ENCODE data around the gene FOLR3.
"Not testable (repeated sequence)": the region's sequence is repeated elsewhere in the genome, so short reads cannot be mapped to it uniquely, and the experiment has no call there.

FOLR3 gene

DNA sequence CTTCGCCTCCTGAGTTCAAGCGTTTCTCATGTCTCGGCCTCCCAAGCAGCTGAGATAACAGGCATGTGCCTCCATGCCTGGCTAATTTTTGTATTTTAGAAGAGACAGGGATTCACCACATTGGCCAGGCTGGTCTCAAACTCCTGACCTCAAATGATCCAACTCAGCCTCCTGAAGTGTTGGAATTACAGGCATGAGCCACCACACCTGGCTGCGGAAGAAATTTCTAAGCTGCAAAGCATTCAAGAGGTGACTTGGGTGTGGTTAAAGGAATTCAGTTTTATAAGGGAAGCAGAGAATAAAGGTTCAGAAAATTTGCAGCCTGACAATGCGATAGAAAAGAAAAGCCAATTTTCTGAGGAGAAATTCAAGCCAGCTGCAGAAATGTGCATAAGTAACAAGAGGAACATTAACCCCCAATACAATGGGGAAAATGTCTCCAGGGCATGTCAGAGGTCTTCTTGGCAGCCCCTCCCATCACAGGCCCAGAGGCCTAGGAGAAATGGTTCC is 33.6 kb downstream of the FOLR3 start:
- DNase-seq: not testable (repeated sequence)

DNA sequence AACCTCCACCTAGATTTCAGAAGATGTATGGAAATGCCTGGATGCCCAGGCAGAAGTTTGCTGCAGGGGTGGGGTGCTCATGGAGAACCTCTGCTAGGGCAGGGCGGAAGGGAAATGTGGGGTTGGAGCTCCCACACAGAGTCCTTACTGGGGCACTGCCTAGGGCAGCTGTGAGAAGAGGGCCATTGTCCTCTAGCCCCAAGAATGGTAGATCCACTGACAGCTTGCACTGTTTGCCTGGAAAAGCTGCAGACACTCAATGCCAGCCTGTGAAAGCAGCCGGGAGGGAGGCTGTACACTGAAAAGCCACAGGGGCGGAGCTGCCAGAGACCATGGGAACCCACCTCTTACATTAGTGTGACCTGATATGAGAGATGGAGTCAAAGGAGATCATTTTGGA is 34.2 kb downstream of the FOLR3 start:
- not testable (repeated sequence) for DNase-seq

DNA sequence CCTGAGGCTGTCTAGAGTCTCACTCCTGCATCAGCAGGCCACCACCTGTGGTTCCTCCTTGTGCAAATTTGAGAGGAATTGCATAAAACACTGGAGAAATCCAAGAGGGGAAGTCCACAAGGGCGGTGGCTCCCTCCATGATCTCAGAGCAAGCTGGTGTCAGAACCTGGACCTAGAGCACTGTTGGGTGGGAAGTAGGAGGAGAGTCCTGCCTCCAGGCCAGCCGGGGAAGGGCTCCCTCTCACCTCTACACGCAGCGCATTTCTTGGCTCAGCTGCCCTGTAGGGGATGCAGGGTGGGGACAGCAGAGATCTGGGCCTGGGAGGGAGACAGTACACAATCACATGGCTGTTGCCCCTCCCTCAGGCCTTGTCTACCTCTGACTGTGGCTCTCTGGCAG is 36.5 kb downstream of the FOLR3 start:
- DNase-seq: peak; percentile 14

DNA sequence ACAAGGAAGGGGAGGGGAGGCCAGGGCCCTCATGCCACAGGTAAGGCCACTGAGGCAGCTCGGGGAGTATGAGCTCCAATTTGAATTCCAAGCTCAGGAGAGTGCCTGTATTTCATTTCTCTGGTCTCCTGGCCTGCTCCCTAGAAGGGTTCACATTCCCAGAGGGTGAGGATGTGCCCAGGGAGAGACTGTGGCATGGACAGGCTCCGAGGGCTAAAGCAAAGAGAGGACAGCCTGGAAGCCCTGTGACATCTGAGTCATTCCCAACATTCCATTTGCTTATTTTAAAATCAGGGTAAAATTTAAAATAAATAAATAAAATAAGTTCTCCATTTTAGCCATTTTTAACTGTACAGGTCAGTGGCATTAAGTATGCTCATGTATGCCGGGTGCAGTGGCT is 37.8 kb downstream of the FOLR3 start:
- DNase-seq: no peak

DNA sequence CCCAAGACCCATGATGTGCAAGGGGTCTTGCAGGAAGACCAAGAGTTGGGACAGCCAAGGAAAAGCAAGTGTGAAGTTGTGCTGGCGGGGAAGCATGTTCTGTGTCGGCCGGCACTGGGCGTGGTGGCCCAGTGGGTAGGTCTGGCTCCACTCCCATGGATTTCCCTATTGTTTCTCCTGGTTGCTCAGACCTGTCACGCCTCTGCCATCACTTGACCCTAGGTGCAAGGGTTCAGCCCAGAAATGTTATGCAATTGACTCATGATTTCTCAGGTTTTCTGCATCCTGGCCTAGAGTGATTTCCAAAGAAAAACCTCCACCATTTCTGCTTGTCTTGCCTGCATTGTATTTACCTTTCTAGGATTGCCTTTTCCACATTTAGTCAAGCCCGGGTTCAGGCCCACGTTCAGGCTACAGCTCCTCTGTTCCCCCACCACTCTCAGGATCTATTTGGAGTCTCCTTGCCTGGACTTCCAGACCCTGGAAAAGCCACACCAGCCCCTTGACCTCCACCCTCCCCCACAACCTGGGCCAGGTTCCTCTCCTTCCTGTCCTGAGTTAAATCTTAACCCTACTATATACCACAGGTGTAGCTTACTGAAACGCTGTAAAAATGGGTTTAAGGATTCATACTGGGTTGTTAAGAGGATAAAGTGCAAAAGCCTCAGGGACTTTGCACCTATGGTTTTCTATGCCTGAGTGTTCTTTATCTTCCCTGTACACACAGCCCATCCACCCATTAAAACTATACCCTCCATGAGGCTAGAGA is 39.0 kb downstream of the FOLR3 start:
- no peak for DNase-seq

DNA sequence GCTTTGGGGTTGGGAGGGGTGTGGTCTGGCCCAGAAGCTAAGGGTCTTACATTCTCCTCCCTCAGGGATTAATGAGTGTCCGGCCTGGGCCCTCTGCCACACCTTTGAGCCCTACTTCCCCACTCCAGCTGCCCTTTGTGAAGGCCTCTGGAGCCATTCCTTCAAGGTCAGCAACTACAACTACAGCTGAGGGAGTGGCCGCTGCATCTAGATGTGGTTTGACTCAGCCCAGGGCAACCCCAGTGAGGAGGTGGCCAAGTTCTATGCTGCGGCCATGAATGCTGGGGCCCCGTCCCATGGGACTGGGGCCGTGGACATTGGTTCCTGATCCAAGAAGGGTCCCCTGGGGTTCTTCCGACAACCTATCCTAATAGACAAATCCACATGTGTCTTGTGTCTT is 42.1 kb downstream of the FOLR3 start:
- DNase-seq: no peak

DNA sequence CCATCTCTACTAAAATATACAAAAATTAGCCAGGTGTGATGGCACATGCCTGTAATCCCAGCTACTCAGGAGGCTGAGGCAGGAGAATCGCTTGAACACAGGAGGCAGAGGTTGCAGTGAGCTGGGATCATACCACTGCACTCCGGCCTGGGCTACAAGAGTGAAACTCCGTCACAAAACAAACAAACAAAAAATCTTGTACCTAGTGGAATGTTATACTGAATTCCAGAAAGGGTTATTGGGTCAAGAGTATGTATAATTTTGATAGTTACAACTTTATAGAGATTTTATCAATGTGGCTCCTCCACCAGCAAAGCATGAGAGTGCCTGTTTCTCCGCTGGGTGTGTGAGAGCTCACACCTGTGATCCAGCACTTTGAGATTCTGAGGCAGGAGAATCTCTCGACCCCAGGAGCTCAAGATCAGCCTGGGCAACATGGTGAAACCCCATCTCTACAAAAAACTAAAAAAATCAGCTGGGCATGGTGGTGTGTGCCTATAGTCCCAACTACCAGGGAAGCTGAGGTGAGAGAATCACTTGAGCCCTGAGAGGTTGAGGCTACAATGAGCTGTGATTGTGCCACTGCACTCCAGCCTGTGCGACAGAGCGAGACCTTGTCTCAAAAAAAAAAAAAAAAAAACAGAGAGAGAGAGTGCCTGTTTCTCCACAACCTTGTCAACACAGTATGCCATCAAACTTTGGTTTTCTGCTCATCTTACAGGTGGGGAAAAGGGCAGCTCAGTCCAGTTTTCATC is 43.7 kb downstream of the FOLR3 start:
- no peak for DNase-seq

DNA sequence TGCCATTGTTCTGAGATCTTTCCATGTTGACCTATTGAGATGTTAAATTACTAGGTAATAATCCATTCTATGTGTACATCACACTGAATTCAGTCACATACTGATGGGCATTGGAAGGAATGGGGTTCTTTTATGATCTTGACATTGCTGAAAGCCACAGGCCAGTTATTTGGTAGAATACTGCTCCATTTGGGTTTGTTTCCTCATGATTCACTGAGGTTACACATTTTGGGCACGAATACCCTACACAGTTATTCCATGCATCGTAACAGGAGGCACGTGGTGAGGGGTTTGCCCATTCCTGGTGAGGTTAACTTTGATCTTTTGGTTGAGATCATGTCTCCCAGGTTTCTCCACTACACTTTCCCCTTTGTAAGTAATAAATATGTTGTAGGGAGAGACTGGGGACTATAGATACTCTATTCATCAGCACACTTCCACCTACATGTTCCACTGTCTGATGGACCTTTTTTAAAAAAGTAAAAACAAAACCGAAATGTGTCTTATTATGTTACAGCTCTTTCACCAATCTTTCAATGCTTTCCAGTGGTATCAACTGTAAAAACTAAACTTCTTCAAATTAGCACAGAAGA is 44.4 kb downstream of the FOLR3 start:
- no peak for DNase-seq

DNA sequence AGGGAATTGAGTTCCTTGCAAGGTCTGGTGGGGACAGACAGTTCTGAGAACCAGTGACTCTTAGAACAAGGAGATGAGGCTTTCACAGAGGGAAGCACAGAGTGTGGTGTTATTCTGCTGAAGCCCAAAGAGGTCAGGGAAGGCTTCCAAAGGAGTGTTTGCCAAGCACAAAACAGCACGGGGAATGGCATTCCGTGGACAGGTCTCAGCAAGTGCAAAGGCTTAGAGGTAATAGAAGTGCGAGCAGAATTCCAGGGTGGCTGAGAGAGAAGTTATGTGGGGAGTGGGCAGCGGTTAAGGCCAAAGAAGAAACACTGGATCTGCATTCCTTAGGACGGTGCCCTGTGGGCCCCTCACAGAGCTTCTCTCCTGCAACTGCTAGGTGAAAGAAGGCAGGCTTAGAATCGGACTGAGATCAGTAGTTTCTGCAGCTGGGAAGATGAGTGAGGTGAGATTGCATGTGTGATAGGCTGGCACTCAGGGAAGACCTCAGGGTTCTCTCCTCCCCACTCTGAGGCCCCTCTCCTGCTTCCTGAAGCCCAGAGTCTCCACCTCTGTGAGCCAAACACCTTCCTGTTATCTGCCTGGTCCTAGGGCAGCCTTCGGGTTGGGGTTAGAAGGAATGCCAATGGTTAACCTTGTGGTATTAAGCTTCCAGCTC is 45.5 kb downstream of the FOLR3 start:
- not testable (repeated sequence) for DNase-seq

DNA sequence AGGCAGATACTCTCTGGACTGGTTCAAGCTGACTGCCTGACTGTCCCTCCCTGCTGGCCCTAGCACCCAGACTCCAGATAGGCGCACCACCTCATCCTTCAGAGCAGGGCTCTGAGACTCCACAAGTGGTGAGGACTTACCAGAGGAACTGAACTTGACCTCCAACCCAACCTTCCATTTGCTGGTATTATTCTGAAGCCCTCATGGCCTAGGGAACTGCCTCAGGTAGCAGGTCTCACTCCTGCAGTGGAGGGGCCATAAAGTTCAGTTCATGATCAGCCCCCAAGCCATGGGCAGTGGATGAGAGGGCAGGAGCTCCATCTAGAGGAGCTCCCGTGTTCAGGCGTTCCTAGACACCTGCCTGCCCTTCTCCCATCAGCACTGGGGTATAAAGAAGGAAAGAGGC is 46.0 kb downstream of the FOLR3 start:
- not testable (repeated sequence) for DNase-seq

DNA sequence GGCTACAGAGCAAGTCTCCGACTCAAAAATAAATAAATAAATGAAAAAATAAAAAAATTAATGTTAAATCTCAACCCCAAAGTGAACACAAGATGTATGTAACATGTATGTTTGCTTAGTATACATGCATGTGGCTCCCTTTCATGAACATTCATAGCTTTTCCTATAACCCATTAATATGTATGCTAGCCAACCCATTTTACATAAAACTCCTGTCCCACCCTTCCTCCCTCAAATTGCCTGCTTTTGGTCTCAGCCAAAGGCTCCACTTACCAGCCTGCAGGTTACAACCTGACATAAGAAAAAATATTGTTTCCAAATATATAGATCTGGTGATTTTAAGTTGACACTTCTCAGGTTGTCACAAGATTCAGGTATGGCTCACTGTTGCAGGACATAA is 52.7 kb downstream of the FOLR3 start:
- DNase-seq: no peak

All from suppressor macrophage treated with lipopolysaccharide for 4 hours (primary cell).